HepG2 (cell line): ENCODE data around the gene AP2A2. TPM values are rescaled to one million over a fixed set of nuclear protein-coding genes. Genes with fewer than 3 reads are reported as not detected.

Experiments
- ARNTL ChIP-seq: sonication (generic); formaldehyde crosslinking; IDR thresholded peaks from 2 replicates; pipeline ENCODE4 v1.4.0; 2020; ENCODE audit warnings: mild to moderate bottlenecking, missing genetic modification reagents
- FLYWCH1 ChIP-seq: sonication (generic); formaldehyde crosslinking; IDR thresholded peaks from 2 replicates; pipeline ENCODE4 v1.8.1; 2023; ENCODE audit warnings: mild to moderate bottlenecking, missing genetic modification reagents
- GATAD1 ChIP-seq: IDR thresholded peaks from 2 replicates; pipeline ENCODE4 v1.6.1; 2016; ENCODE audit warnings: missing genetic modification reagents, missing compliant biosample characterization
- GTF3A ChIP-seq: sonication (generic); formaldehyde crosslinking; conservative IDR thresholded peaks from 2 replicates; pipeline ENCODE4 v1.4.0; 2020; ENCODE audit warnings: mild to moderate bottlenecking, missing genetic modification reagents
- MEF2D ChIP-seq: sonication (generic); formaldehyde crosslinking; IDR thresholded peaks from 2 replicates; pipeline ENCODE4 v1.5.1; 2020; ENCODE audit warnings: mild to moderate bottlenecking, missing genetic modification reagents
- PHB2 ChIP-seq: fragments of 450-650 bp; IDR thresholded peaks from 2 replicates; pipeline ENCODE4 v1.6.1; 2018; ENCODE audit not compliant: partially characterized antibody
- PRDM10 ChIP-seq: sonication (generic); formaldehyde crosslinking; IDR thresholded peaks from 2 replicates; pipeline ENCODE4 v1.4.0; 2020; ENCODE audit warnings: low read depth, missing genetic modification reagents
- RAD51 ChIP-seq: fragments of 450-650 bp; IDR thresholded peaks from 2 replicates; pipeline ENCODE4 v1.6.1; 2016; ENCODE audit warnings: borderline replicate concordance
- TAF15 ChIP-seq: fragments of 200-400 bp; formaldehyde crosslinking; IDR thresholded peaks from one replicate; pipeline ENCODE4 v1.6.1; 2018; ENCODE audit warnings: mild to moderate bottlenecking, low read depth, low read length; ENCODE audit not compliant: poor library complexity, severe bottlenecking
- TARDBP ChIP-seq: sonication (generic); formaldehyde crosslinking; IDR thresholded peaks from 2 replicates; pipeline ENCODE4 v1.8.0; 2022; ENCODE audit warnings: mild to moderate bottlenecking, missing genetic modification reagents
- ZNF12 ChIP-seq: sonication (generic); formaldehyde crosslinking; IDR thresholded peaks from 2 replicates; pipeline ENCODE4 v1.5.0; 2020; ENCODE audit warnings: missing genetic modification reagents
- ZNF441 ChIP-seq: sonication (generic); formaldehyde crosslinking; IDR thresholded peaks from 2 replicates; pipeline ENCODE4 v1.7.0; 2021; ENCODE audit warnings: missing genetic modification reagents, borderline replicate concordance
- ZNF615 ChIP-seq: sonication (generic); formaldehyde crosslinking; IDR thresholded peaks from 2 replicates; pipeline ENCODE4 v1.5.0; 2020; ENCODE audit warnings: mild to moderate bottlenecking, missing genetic modification reagents, borderline replicate concordance
- ZNF776 ChIP-seq: sonication (generic); formaldehyde crosslinking; IDR thresholded peaks from 2 replicates; pipeline ENCODE4 v1.4.0; 2020; ENCODE audit warnings: mild to moderate bottlenecking, missing genetic modification reagents
- ZNF83 ChIP-seq: sonication (generic); formaldehyde crosslinking; IDR thresholded peaks from 2 replicates; pipeline ENCODE4 v1.4.0; 2020; ENCODE audit warnings: missing genetic modification reagents, mild to moderate bottlenecking, borderline replicate concordance
- polyA plus RNA-seq, 8 experiments: library from polyadenylated mRNA; depleted of rRNA in 3 of 8; stranded (reverse) in 7 of 8; unstranded in 1 of 8; fragments of >200 nt; fragmentation: Illumina TruSeq in 4 of 8; extraction: Trizol in 4 of 8; gene quantifications; 2 replicates each; pipeline versions ENCODE4 v1.2.1 to v1.2.3, GENCODE V29; 2011 to 2016; ENCODE audit warnings: low read depth in 4 of 8, missing spikeins in 1 of 8, mixed read lengths in 1 of 8; ENCODE audit not compliant: insufficient read depth in 1 of 8
- total RNA-seq, 5 experiments: library from RNA; depleted of rRNA; stranded (reverse); fragments of >200 nt; fragmentation: Illumina TruSeq; extraction: Trizol; gene quantifications; 2 replicates each; pipeline ENCODE4 v1.2.3, GENCODE V29; 2016; ENCODE audit warnings: low read depth in 1 of 5
- TF ChIP-seq, protein P1 (sequence below): sonication (generic); formaldehyde crosslinking; IDR thresholded peaks from 2 replicates; pipeline ENCODE4 v1.4.0; 2020; ENCODE audit warnings: missing genetic modification reagents, borderline replicate concordance
- TF ChIP-seq, protein P2 (sequence below): sonication (generic); formaldehyde crosslinking; IDR thresholded peaks from 2 replicates; pipeline ENCODE4 v1.5.0; 2020; ENCODE audit warnings: mild to moderate bottlenecking, missing genetic modification reagents
- TF ChIP-seq, protein P3 (sequence below): sonication (generic); formaldehyde crosslinking; IDR thresholded peaks from 2 replicates; pipeline ENCODE4 v1.4.0; 2020; ENCODE audit warnings: missing genetic modification reagents

Gene AP2A2
- total and polyA plus RNA-seq, 2 of the 13 experiments (the other 11 are each of a cell fraction or from before 2014, with no cell fraction given), result 25.7 to 75.7 TPM

GRCh38 chr11:952406-953385, 27.0 kb downstream of the AP2A2 start (continued):
- TF ChIP-seq GTF3A (CRISPR knock-in tag), result no peak
- 0 out of 2 replicates have a peak, but pooled peaks have one; percentile 9 for TF ChIP-seq ZNF12
- no peak for TF ChIP-seq ZNF83 (CRISPR knock-in tag)
- TF ChIP-seq ZNF615 (CRISPR knock-in tag), result no peak
- no peak; the same call in 1 of the 2 replicates for TF ChIP-seq PRDM10 (CRISPR knock-in tag)
- TF ChIP-seq FLYWCH1, result no peak
- TF ChIP-seq TAF15, result no peak
- TF ChIP-seq GATAD1, result no peak
- TF ChIP-seq, protein P1, sequence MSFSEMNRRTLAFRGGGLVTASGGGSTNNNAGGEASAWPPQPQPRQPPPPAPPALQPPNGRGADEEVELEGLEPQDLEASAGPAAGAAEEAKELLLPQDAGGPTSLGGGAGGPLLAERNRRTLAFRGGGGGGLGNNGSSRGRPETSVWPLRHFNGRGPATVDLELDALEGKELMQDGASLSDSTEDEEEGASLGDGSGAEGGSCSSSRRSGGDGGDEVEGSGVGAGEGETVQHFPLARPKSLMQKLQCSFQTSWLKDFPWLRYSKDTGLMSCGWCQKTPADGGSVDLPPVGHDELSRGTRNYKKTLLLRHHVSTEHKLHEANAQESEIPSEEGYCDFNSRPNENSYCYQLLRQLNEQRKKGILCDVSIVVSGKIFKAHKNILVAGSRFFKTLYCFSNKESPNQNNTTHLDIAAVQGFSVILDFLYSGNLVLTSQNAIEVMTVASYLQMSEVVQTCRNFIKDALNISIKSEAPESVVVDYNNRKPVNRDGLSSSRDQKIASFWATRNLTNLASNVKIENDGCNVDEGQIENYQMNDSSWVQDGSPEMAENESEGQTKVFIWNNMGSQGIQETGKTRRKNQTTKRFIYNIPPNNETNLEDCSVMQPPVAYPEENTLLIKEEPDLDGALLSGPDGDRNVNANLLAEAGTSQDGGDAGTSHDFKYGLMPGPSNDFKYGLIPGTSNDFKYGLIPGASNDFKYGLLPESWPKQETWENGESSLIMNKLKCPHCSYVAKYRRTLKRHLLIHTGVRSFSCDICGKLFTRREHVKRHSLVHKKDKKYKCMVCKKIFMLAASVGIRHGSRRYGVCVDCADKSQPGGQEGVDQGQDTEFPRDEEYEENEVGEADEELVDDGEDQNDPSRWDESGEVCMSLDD (CRISPR knock-in tag), result no peak
- TF ChIP-seq, protein P2, sequence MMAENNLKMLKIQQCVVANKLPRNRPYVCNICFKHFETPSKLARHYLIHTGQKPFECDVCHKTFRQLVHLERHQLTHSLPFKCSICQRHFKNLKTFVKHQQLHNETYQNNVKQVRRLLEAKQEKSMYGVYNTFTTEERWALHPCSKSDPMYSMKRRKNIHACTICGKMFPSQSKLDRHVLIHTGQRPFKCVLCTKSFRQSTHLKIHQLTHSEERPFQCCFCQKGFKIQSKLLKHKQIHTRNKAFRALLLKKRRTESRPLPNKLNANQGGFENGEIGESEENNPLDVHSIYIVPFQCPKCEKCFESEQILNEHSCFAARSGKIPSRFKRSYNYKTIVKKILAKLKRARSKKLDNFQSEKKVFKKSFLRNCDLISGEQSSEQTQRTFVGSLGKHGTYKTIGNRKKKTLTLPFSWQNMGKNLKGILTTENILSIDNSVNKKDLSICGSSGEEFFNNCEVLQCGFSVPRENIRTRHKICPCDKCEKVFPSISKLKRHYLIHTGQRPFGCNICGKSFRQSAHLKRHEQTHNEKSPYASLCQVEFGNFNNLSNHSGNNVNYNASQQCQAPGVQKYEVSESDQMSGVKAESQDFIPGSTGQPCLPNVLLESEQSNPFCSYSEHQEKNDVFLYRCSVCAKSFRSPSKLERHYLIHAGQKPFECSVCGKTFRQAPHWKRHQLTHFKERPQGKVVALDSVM, result no peak; the same call in 1 of the 2 replicates
- TF ChIP-seq ARNTL (CRISPR knock-in tag), result no peak
- TF ChIP-seq PHB2, result no peak
- TF ChIP-seq RAD51, result no peak
- no peak for TF ChIP-seq ZNF776 (CRISPR knock-in tag)
- TF ChIP-seq ZNF441 (CRISPR knock-in tag), result 0 out of 2 replicates have a peak, but pooled peaks have one; percentile 22
- TF ChIP-seq MEF2D, result no peak; the same call in 1 of the 2 replicates
- TF ChIP-seq, protein P3, sequence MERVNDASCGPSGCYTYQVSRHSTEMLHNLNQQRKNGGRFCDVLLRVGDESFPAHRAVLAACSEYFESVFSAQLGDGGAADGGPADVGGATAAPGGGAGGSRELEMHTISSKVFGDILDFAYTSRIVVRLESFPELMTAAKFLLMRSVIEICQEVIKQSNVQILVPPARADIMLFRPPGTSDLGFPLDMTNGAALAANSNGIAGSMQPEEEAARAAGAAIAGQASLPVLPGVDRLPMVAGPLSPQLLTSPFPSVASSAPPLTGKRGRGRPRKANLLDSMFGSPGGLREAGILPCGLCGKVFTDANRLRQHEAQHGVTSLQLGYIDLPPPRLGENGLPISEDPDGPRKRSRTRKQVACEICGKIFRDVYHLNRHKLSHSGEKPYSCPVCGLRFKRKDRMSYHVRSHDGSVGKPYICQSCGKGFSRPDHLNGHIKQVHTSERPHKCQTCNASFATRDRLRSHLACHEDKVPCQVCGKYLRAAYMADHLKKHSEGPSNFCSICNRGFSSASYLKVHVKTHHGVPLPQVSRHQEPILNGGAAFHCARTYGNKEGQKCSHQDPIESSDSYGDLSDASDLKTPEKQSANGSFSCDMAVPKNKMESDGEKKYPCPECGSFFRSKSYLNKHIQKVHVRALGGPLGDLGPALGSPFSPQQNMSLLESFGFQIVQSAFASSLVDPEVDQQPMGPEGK (CRISPR knock-in tag), result peak; percentile 54
- no peak for TF ChIP-seq TARDBP
